ENCODE measurements around the gene CREB3L2. TPM values are rescaled to one million over a fixed set of nuclear protein-coding genes. Genes with fewer than 3 reads are reported as not detected.
"Not testable (repeated sequence)": the region's sequence is repeated elsewhere in the genome, so short reads cannot be mapped to it uniquely, and the experiment has no call there.

CREB3L2 gene
- polyA plus RNA-seq, 1 of the 3 experiments (the other 2 are of a cell fraction): 22.9 TPM

- no peak overlapping the region for H2AFZ ChIP-seq (ENCODE audit: low read depth)
- POLR2A ChIA-PET: no interaction called here
Observed at GRCh38 chr7:137832382-137832781, 169.5 kb downstream of the CREB3L2 start.

DNA sequence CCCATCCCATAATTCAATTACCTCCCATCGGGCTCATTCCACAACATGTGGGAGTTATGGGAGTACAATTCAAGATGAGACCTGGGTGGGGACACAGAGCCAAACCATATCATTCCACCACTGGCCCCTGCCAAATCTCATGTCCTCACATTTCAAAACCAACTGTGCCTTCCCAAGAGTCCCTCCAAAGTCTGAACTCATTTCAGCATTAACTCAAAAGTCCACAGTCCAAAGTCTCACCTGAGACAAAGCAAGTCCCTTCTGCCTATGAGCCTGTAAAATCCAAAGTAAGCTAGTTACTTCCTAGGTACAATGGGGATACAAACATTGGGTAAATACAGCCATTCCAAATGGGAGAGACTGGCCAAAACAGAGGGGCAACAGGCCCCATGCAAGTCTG is 170.3 kb downstream of the CREB3L2 start:
- H3K27me3 ChIP-seq (ENCODE audit: insufficient read depth); H4K20me1 ChIP-seq (ENCODE audit: insufficient read depth); POLR2A ChIA-PET; H3K4me2 ChIP-seq; H3K9me2 ChIP-seq; DNase-seq; H3K4me3 ChIP-seq (ENCODE audit: low read depth in 2 of 2, low read length in 1 of 2); H3K9ac ChIP-seq; H3F3A ChIP-seq (replicated peaks; ENCODE audit: insufficient read depth); H2AFZ ChIP-seq (ENCODE audit: low read depth); H3K27ac ChIP-seq (ENCODE audit: low read depth in 2 of 2, low read length in 1 of 2); H3K4me1 ChIP-seq (ENCODE audit: control insufficient read depth in 1 of 2, insufficient read depth in 2 of 2, low read depth in 1 of 2, low read length in 1 of 2): not testable (repeated sequence)
- Histone ChIP-seq H3K79me2 (ENCODE audit: insufficient read depth) (peaks cover 19% of the 10 kb centered on the region; the same call in 1 of the 2 replicates), H3K36me3 (replicated peaks in 1 of 2; ENCODE audit: control insufficient read depth in 1 of 2, insufficient read depth in 2 of 2, low read length in 1 of 2) (peaks cover 2 to 21% of the 10 kb centered on the region in 2 experiments), H3K9me3 (peaks cover 17% of the 10 kb centered on the region; the same call in 1 of the 2 replicates)
- CTCF ChIA-PET: interaction anchor here (1.2 to 2.5 kb wide), 2 partner anchors 10 to 177 kb away, joined by 3 to 11 read pairs; no protein-coding TSS in a partner anchor
- WGBS (ENCODE audit: low lambda C conversion rate): 50% methylated on average over 1 of the region's 1 CpG

More at GRCh38 chr7:137832382-137832781, 169.5 kb downstream of the CREB3L2 start:
- H3K4me3 ChIP-seq (ENCODE audit: low read depth in 2 of 2, low read length in 1 of 2): no peak overlapping the region
- peaks cover 5% of the 10 kb centered on the region for H3F3A ChIP-seq (replicated peaks; ENCODE audit: insufficient read depth)
- no peak for TF ChIP-seq FOXJ3 (CRISPR knock-in tag; IDR thresholded peaks at IDR 0.05)
- TF ChIP-seq EZH2phosphoT487 (IDR thresholded peaks at IDR 0.05; ENCODE audit: borderline replicate concordance, low read depth): no peak
- TF ChIP-seq TEAD4 (IDR thresholded peaks at IDR 0.05; ENCODE audit: borderline replicate concordance, insufficient read depth): no peak
- no peak for TF ChIP-seq RFX5 (IDR thresholded peaks at IDR 0.05; ENCODE audit: low read length)
- no peak for TF ChIP-seq JUND (IDR thresholded peaks at IDR 0.05)
- TF ChIP-seq TAF1 (IDR thresholded peaks at IDR 0.05; ENCODE audit: borderline replicate concordance, low read depth, low read length): no peak
- TF ChIP-seq FOXM1 (IDR thresholded peaks at IDR 0.05; ENCODE audit: low read depth): no peak
- no peak for TF ChIP-seq CHD2 (IDR thresholded peaks at IDR 0.05; ENCODE audit: low read length, partially characterized antibody)
- TF ChIP-seq POLR2AphosphoS5 (IDR thresholded peaks at IDR 0.05; ENCODE audit: low read depth, low read length): no peak
- TF ChIP-seq NRF1 (IDR thresholded peaks at IDR 0.05; ENCODE audit: low read depth, low read length): no peak
- no peak for TF ChIP-seq PBX3 (IDR thresholded peaks at IDR 0.05)
- no peak for TF ChIP-seq SIN3A (IDR thresholded peaks at IDR 0.05; ENCODE audit: borderline replicate concordance, low read depth, low read length)
- H3K36me3 ChIP-seq (replicated peaks in 1 of 2; ENCODE audit: control insufficient read depth in 1 of 2, insufficient read depth in 2 of 2, low read length in 1 of 2): peaks cover 2 to 21% of the 10 kb centered on the region in 2 experiments
- 66% methylated on average over 2 of the region's 2 CpGs for WGBS (ENCODE audit: low lambda C conversion rate)
- no peak for DNase-seq
- H3K9me2 ChIP-seq: no peaks in the 10 kb centered on the region
- peaks cover 17% of the 10 kb centered on the region; the same call in 1 of the 2 replicates for H3K9me3 ChIP-seq
- no peaks in the 10 kb centered on the region for H3K4me1 ChIP-seq (ENCODE audit: control insufficient read depth in 1 of 2, insufficient read depth in 2 of 2, low read depth in 1 of 2, low read length in 1 of 2)
- H4K20me1 ChIP-seq (ENCODE audit: insufficient read depth): no peaks in the 10 kb centered on the region
- H3K9ac ChIP-seq: no peak overlapping the region
- no peaks in the 10 kb centered on the region for H3K27me3 ChIP-seq (ENCODE audit: insufficient read depth)
- H3K4me2 ChIP-seq: no peak overlapping the region
- no peak overlapping the region for H3K27ac ChIP-seq (ENCODE audit: low read depth in 2 of 2, low read length in 1 of 2)
- H3K79me2 ChIP-seq (ENCODE audit: insufficient read depth): peaks cover 21% of the 10 kb centered on the region; the same call in 1 of the 2 replicates
- CTCF ChIA-PET: interaction anchor here (1.2 to 1.3 kb wide), 2 partner anchors 176 to 177 kb away, joined by 3 read pairs; no protein-coding TSS in a partner anchor

Measured in SK-N-SH (cell line).